Nephron (organoid): ENCODE data around the gene WDR7.

Experiments
- H3K27ac Mint-ChIP-seq, 3 experiments: 2 replicates each; pipeline ENCODE4 v1.8.0; 2020; ENCODE audit warnings: mixed read lengths in 3 of 3, mild to moderate bottlenecking in 2 of 3, moderate library complexity in 1 of 3
- H3K27me3 Mint-ChIP-seq: 2 replicates; pipeline ENCODE4 v1.8.0; 2021; ENCODE audit warnings: low read depth, mild to moderate bottlenecking, moderate library complexity, mixed read lengths
- H3K36me3 Mint-ChIP-seq: 2 replicates; pipeline ENCODE4 v1.8.0; 2020; ENCODE audit warnings: low read depth, mixed read lengths
- H3K4me1 Mint-ChIP-seq: 2 replicates; pipeline ENCODE4 v1.8.0; 2020; ENCODE audit warnings: mixed read lengths
- H3K4me3 Mint-ChIP-seq, 3 experiments: 2 replicates each; pipeline ENCODE4 v1.8.0; 2020; ENCODE audit warnings: mild to moderate bottlenecking in 3 of 3, mixed read lengths in 3 of 3, moderate library complexity in 2 of 3
- H3K9me3 Mint-ChIP-seq: 2 replicates; pipeline ENCODE4 v1.8.0; 2020; ENCODE audit warnings: mixed read lengths
- TF ChIP-seq, protein P1 (sequence below), 3 experiments: fragments of 200-600 bp; sonication (generic); IDR thresholded peaks; one replicate each; pipeline ENCODE4 v1.5.0; 2021; ENCODE audit warnings: antibody characterized with exemption in 3 of 3; ENCODE audit not compliant: unreplicated experiment in 3 of 3

Gene WDR7

DNA sequence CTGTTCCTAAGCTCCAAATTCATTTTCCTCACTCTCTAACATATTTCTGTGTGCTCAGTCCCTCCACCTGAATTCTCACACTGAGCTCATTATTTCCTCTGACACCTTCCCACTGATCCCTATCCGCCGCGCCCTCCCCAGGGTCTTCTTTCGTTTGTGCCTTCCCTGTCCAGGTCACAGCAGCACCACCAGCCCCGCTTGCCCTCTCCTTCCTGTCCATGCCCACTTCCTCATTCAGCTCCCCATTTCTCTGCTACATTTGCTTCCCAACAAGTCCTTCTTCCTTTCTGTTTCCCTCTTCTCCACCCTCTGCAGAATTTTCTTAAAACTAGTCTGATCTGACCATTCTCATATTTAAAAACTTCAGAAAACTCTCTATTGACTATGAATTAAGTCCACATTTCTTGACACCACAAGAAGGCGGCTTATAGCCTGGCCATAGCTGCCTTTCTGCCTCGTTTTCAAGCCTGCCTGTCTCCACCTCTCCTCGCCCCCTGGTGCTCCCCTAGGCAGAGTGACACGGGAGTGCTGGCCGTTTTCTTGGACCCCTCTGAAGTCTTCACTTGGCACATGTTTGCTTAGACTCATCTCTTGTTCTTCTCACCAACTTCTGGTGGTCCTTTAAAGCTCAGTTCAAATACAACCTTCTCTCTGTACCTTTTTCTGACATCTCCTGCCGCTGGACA, 357.0 kb downstream of the WDR7 start:
- Mint-ChIP-seq H3K4me1 (peaks cover 15% of the 10 kb centered on the region), H3K27me3 (no peaks in the 10 kb centered on the region), H3K9me3 (no peaks in the 10 kb centered on the region), H3K27ac (no peak overlapping the region), H3K36me3 (no peaks in the 10 kb centered on the region), H3K4me3 (no peak overlapping the region)
- TF ChIP-seq, protein P1, sequence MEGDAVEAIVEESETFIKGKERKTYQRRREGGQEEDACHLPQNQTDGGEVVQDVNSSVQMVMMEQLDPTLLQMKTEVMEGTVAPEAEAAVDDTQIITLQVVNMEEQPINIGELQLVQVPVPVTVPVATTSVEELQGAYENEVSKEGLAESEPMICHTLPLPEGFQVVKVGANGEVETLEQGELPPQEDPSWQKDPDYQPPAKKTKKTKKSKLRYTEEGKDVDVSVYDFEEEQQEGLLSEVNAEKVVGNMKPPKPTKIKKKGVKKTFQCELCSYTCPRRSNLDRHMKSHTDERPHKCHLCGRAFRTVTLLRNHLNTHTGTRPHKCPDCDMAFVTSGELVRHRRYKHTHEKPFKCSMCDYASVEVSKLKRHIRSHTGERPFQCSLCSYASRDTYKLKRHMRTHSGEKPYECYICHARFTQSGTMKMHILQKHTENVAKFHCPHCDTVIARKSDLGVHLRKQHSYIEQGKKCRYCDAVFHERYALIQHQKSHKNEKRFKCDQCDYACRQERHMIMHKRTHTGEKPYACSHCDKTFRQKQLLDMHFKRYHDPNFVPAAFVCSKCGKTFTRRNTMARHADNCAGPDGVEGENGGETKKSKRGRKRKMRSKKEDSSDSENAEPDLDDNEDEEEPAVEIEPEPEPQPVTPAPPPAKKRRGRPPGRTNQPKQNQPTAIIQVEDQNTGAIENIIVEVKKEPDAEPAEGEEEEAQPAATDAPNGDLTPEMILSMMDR (IDR thresholded peaks at IDR 0.05; ENCODE audit: unreplicated experiment in 3 of 3), result no peak

DNA sequence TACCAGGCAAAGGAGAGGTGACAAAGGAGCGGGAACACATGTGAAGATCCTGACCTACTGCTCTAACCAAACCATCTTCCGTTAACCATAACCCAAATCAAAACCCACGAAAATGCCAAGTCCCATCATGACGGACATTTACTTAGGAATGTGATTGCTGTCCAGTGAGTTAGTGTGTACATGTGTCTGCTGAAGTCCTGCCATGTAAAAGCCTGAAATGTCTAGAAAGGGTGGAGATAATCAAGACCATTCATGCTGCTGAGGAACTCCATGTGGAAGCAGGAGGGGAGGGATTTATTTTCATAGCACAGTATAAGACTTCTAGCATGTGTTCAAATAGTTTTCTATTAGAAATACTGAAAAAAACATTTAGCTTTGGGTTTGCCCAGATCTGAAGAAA, 358.7 kb downstream of the WDR7 start:
- H3K4me1 Mint-ChIP-seq, result peaks cover 1% of the 10 kb centered on the region
- no peak overlapping the region for H3K27ac Mint-ChIP-seq
- no peaks in the 10 kb centered on the region for H3K36me3 Mint-ChIP-seq
- H3K9me3 Mint-ChIP-seq, result no peaks in the 10 kb centered on the region
- H3K27me3 Mint-ChIP-seq, result no peaks in the 10 kb centered on the region
- TF ChIP-seq, protein P1 (IDR thresholded peaks at IDR 0.05; ENCODE audit: unreplicated experiment in 3 of 3), result no peak
- H3K4me3 Mint-ChIP-seq, result no peak overlapping the region

DNA sequence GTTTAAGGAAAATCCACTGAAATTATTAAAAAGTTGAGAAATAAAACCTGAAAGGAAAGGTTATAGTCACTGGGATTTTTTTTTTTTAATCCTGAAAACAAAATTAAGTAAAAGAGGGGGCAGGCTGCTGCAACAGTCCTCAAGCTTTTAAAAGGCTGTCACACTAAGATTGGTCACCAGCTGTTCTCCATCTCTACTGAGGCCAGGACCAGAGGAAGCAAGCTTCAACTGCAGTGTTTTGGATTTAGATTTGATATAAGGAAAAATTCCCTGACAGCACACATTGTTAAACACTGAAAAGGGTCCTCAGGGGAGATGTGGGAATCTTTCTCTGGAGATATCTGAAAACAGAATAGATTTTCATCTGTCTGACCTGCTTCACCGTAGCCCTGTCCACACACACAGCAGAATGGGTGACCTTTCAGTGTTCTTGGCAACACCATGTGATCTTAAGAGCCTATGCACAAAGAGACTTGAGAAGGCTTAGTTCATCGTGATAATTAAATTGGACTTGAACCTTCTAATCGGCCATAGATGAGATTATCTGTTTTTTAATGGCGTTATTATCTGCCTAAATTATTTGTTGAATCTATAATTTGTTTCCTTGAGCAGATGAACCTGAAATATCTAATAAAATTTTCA, 363.7 kb downstream of the WDR7 start:
- H3K9me3 Mint-ChIP-seq, result no peaks in the 10 kb centered on the region
- TF ChIP-seq, protein P1 (IDR thresholded peaks at IDR 0.05; ENCODE audit: unreplicated experiment in 3 of 3), result no peak
- H3K4me1 Mint-ChIP-seq, result peaks cover 31% of the 10 kb centered on the region
- H3K4me3 Mint-ChIP-seq, result no peak overlapping the region
- no peaks in the 10 kb centered on the region for H3K27me3 Mint-ChIP-seq
- peak overlapping the region; percentile 25 to 57 (median 39) for H3K27ac Mint-ChIP-seq
- H3K36me3 Mint-ChIP-seq, result no peaks in the 10 kb centered on the region

DNA sequence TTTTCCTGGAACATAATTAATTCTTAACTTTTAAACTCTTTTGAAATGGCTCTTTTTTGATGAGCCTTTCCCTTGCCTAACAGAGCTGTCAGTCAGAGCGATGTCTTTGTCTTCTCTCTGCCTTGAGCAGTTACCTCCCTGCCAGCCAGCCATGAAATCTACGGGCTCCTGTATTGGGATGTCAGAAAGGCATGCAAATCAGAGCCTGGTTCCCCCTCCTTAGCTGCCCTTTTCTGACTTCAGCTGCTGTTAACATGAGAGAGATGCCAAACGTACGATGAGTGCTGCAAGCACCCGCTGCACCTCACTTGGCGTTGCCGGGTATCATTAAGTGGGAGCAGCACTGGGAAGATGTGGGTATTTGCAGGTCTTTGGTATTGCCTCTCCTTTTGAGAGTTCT, 364.3 kb downstream of the WDR7 start:
- Mint-ChIP-seq H3K27ac (peak overlapping the region in 2 of 3 experiments; percentile 39 to 57), H3K4me3 (no peak overlapping the region), H3K4me1 (peaks cover 31% of the 10 kb centered on the region), H3K9me3 (no peaks in the 10 kb centered on the region), H3K27me3 (no peaks in the 10 kb centered on the region), H3K36me3 (no peaks in the 10 kb centered on the region)
- TF ChIP-seq, protein P1 (IDR thresholded peaks at IDR 0.05; ENCODE audit: unreplicated experiment in 3 of 3), result no peak

DNA sequence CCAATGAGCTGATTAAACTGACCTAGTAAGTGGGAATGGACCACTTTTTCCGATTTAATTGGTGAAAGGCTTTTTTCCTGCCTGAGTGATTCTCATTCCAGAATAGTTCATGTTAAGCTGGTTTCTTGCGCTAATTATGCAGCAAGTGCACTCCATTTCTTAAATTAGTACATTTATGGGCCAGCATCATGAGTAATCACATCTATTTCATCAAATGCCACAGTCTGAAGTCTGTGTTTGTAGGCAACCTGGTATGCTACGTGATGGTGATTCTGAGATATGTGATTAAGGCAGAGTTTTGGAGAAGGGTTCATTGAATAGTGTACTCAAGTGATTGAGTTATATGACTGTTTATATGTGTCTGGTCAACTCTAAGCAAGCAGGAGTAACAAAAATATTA, 367.7 kb downstream of the WDR7 start:
- Mint-ChIP-seq H3K27me3 (no peaks in the 10 kb centered on the region), H3K9me3 (no peaks in the 10 kb centered on the region), H3K36me3 (peaks cover 3% of the 10 kb centered on the region), H3K27ac (no peak overlapping the region), H3K4me1 (peaks cover 35% of the 10 kb centered on the region), H3K4me3 (no peak overlapping the region)
- TF ChIP-seq, protein P1 (IDR thresholded peaks at IDR 0.05; ENCODE audit: unreplicated experiment in 3 of 3), result no peak

DNA sequence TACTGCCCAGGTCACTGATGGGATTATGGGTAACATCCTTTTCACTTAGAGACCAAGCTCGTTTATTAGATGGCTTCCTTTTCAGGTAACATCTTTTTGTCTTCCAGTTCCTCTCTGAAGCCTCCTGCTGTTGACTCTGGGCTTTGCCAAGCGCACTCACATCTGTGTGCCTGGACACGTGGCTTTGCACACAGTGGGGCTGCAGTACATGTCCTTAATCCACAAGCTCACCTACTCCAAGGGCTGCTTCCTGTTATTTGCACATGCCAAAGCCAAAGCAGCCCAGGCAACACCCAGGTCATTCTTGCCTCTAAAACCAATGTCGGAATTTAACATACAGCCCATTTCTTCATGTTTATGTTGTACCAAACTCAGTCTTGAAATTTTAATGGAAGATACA, 371.6 kb downstream of the WDR7 start:
- Mint-ChIP-seq H3K27ac (peak overlapping the region; percentile 4 to 73 (median 30)), H3K36me3 (peaks cover 11% of the 10 kb centered on the region), H3K4me3 (no peak overlapping the region), H3K9me3 (no peaks in the 10 kb centered on the region), H3K4me1 (peaks cover 26% of the 10 kb centered on the region), H3K27me3 (no peaks in the 10 kb centered on the region)
- TF ChIP-seq, protein P1 (IDR thresholded peaks at IDR 0.05; ENCODE audit: unreplicated experiment in 3 of 3), result no peak
